ENCODE results near the gene ATP1A3.

The ATP1A3 gene

GRCh38 chr19:41927497-41928192 is 66.4 kb downstream of the ATP1A3 start:
- DNase-seq, result no peak

GRCh38 chr19:41926763-41927496 is 67.1 kb downstream of the ATP1A3 start:
- no peak for DNase-seq

GRCh38 chr19:41926028-41926762 is 67.8 kb downstream of the ATP1A3 start:
- no peak for DNase-seq

- no peak for DNase-seq
Observed at GRCh38 chr19:41925208-41926003, 68.6 kb downstream of the ATP1A3 start.

- DNase-seq, result no peak
Observed at GRCh38 chr19:41924151-41925145, 69.6 kb downstream of the ATP1A3 start.

- no peak for DNase-seq
Observed at GRCh38 chr19:41923045-41923788, 70.8 kb downstream of the ATP1A3 start.

DNA sequence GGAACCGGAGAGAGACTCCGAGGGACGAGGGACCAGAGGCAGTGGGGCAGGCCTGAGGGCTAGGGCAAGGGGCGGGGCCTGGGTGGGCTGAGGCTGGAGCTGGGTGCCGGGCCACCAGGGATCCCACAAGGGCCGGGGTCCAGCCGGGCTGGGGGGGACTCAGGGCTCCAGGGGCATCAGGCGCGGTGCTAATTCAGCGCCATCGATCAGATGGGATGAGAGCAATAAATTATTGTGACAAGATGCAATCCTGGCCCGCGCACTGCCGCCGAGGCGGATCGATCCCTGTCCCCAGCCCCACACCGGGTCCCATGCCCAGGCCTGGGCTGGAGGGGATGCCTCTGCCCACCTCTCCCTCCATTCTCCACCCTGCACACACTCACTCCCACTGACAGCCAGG is 71.4 kb downstream of the ATP1A3 start:
- DNase-seq, result no peak

DNA sequence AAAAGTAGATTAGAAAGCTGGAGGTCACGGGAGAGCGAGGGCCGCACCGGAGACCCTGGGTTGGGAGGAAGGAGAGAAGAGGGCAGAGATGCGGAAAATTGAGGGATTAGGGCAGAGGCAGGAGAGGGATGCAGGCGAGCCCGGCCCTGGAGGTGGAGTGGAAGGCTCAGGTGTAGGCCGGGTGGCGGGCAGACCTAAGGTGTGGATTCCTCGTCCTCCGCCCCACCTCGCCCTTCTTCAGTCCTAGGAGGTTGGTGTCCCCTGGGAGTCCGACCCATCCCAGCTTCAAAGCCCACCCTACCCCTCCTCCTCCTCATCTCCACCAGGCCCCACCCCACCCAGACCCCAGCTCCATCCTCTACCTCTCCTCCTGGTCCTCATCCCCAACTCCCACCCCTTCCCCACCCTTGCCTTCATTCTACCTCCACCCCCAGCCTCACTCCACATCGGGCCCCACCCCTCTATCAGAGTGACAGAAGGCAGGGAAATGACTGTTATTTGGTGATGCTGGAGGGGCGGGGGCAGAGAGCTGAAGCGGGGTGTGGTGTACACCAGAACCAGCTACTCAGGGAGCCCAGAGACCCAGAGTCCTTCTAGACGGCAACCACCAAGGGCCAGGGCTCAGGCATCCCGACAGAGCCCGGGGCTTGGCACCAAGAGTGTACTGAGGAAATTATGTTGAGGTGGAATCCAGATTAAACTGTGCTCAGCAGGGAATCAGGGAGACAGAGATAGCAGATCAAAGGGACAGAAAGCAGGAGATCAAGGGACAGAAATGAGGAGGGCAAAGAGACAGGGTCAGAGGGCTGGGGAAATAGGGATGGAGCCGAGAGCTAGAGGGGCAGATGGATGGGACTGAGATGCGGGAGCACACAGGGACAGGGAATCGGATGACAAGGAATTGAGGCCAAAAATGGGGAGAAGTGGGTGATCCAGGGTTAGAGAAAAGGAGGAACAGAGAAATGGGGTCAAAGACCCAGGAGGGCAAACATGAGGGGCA is 72.2 kb downstream of the ATP1A3 start:
- DNase-seq, result no peak

DNA sequence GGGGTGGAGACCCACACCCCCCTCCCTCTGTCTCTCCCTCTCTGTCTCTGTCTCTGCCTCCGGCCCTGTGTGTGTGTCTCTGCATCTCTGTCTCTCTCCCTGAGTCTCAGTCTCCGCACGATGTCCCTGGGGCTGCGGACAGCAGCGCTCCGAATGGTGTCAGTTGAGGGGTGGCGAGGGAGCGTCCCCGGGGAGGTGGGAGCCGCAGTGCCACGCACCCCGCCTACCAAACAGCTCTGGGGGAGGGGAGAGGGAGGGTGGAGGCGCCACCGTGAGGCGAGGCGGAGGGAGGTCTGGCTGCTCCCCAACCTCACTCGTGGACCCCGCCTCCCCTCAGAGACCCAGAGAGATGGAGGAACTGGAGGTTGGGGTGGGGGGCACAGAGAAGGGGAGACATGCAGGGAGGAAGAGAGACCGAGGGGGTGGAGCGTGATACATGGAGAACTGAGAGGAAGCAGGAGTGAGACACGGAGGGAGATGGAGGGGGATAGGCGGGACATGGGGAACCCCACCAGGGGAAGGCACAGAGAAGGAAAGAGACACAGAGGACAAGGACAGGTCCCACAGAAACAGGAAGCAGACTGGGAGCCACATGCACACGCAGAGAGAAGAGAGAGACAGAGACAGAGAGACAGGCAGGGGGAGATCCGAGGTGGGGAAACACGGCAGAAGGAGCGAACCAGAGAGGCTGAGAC is 73.0 kb downstream of the ATP1A3 start:
- DNase-seq, result no peak

DNA sequence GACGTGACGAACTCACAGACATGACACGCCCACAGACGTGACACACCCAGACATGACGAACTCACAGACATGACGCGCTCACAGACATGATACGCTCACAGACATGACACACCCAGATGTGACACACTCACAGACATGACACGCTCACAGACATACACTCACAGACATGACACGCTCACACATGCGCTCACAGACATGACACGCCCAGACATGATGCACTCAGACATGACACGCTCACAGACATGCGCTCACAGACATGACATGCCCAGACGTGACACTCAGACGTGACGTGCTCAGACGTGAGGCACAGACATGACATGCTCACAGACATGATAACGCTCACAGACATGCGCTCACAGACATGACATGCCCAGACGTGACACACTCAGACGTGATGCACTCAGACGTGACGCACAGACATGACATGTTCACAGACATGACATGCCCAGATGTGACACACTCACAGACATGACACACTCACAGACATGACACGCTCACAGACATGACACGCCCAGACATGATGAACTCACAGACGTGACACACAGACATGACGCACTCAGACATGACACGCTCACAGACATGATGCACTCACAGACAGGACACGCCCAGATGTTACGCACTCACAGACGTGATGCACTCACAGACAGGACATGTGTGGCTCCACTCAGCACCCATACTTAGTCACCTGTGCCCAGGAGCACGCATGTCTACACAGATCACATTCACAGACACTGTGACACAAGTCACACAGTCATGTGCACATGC is 73.9 kb downstream of the ATP1A3 start:
- no peak for DNase-seq

- DNase-seq, result no peak
Observed at GRCh38 chr19:41918653-41919244, 75.3 kb downstream of the ATP1A3 start.

DNA sequence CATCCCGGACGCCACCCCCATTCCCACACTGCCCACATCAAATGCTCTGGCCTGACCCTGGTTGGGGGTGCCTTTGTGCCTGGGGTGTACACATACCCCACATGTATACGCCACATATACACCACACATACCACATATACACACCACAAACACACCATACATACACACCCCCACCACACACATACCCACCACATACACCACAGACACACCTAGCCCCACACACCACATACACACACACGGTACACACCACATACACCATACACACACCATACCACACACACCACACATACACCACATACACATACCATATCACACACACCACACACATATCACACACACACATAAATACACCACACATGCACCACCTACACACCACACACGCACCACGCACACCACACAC is 75.9 kb downstream of the ATP1A3 start:
- DNase-seq, result no peak

DNA sequence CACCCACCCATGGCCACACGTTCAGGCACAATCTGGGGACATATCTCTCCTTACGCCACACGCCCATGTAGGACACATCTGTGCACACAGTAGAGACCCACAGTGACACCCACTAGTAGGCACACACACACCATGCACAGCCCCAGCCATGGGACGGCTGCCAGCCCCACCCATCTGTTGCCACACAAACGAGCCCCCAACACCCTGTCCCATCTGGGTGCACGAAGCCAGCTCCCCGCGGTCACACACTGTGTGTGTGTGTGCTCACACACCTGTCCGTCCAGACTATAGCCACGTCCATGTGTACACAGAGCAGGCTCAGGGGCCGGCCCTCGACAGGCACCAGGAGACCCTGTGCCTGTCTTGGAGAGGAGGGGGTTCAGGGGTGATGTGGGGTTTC is 76.4 kb downstream of the ATP1A3 start:
- no peak for DNase-seq
